GM18873 (cell line): ENCODE measurements around the gene PPP1R7.

Experiments used
- ATAC-seq: cut with Tn5 transposase; IDR thresholded peaks from one replicate; pipeline ENCODE4 v1.9.1; 2021; ENCODE audit warnings: mild to moderate bottlenecking, moderate library complexity, moderate number of reproducible peaks; ENCODE audit not compliant: unreplicated experiment, low FRiP score

PPP1R7 gene

DNA sequence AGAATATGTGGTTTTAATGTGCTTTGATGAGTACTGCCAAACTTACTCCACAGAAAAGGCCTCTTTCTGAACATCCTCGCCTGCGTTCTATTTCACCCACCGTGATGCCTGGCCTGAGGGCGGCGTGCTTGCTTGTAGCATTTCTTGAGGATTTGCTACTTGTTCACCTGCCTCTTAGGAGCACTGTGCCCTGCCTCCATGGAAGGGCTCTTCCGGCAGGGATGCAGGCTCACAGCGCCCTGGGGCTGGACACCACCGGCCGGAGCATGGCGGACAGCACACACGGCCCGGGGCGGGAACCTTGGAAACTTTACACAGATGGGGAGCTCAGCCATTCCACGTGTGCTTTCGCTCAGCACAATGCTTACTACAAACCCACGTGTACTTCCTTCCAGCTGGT, 75.3 kb downstream of the PPP1R7 start:
- ATAC-seq: no peak

- ATAC-seq: no peak
Measured at GRCh38 chr2:241225983-241226382, 75.7 kb downstream of the PPP1R7 start.

DNA sequence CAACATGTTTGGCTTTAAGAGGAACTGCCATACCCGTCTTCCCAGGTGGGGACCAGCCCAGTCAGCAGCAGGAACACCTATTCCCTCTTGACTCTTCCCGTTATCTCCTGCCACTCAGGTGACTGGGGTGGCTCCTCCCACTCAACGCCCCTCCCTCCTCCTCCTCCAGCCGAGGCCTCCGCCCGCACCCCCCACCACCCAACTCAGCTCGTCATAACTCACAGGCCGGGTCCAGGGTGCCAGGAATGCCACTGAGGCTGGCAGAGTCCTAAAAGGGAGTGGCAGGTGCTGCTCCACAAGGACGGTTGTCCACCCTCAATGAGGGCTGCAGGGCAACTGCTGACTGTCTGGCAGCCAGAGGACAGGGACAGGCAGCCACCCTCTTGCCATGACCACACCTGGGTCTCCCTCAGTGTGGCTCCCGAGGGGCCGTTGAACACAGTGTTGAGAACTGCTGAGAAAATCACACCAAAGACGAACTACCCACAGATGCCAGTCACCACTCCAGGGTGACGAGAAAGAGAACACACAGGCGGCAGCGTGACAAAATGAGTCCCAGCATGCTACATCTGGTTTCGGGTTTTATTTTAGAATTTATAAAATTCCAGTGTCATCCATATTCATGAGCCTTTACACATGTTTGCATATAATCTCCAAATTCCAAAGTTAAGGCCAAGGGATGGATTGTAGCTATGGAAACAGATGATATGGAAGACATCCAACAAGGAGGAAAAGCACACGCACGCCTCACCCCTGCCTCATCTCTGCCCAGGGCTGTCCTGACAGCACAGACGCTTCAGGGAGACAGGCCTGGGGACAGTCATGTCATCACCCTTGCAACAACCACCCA, 76.7 kb downstream of the PPP1R7 start:
- no peak for ATAC-seq

DNA sequence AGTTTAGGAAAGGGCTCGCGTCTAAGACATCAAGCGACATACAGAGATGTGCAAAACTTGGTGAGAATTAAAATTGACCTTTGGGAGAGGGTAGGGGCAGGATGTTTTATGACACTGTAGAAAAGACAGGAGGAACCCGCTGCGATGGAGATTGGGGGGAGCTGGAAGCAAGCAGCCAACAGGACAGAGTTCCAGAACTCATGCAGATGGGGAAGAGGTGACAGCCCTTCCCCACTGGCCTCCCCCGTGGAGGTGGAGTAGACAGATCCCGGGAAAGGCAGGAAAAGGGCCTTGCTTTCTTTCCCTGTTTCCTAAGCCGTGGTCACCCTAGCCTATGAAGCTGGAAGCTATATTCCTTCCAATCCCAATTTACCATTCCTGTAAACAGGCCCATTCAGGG, 77.3 kb downstream of the PPP1R7 start:
- ATAC-seq: no peak

- ATAC-seq: no peak
Measured at GRCh38 chr2:241228081-241228859, 78.0 kb downstream of the PPP1R7 start.

GRCh38 chr2:241228860-241229516, 78.7 kb downstream of the PPP1R7 start:
- ATAC-seq: no peak

- no peak for ATAC-seq
Measured at GRCh38 chr2:241229563-241230401, 79.5 kb downstream of the PPP1R7 start.

DNA sequence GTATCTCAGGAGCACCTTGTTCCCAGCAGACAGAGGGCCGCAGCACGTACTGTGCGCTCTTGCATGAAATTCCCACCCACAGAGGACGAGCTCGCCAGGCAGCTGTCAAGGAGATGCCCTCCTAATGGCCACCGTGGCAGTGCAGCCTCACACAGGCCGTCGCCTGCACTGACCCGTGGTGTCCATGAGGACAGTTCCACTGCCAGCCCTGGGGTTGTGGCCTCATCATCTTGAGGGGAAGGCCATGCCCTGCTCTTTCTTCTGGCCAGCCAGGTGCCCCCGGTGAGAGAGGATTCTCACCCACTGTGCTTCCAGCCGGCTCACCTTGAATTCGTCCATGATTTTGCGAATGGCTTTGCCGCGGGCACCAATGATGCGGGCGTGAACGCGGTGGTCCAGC, 80.2 kb downstream of the PPP1R7 start:
- ATAC-seq: no peak

GRCh38 chr2:241232736-241233575, 82.7 kb downstream of the PPP1R7 start:
- ATAC-seq: no peak
